NCI-H128 (cell line): Measurements from ENCODE around the gene ARID1A.
"Not testable (repeated sequence)": the region's sequence is repeated elsewhere in the genome, so short reads cannot be mapped to it uniquely, and the experiment has no call there.

Experiments
- DNase-seq: peaks from one replicate; lab custom pipeline; 2025; ENCODE audit not compliant: unreplicated experiment; lab: John Stamatoyannopoulos, UW

The ARID1A gene

DNA sequence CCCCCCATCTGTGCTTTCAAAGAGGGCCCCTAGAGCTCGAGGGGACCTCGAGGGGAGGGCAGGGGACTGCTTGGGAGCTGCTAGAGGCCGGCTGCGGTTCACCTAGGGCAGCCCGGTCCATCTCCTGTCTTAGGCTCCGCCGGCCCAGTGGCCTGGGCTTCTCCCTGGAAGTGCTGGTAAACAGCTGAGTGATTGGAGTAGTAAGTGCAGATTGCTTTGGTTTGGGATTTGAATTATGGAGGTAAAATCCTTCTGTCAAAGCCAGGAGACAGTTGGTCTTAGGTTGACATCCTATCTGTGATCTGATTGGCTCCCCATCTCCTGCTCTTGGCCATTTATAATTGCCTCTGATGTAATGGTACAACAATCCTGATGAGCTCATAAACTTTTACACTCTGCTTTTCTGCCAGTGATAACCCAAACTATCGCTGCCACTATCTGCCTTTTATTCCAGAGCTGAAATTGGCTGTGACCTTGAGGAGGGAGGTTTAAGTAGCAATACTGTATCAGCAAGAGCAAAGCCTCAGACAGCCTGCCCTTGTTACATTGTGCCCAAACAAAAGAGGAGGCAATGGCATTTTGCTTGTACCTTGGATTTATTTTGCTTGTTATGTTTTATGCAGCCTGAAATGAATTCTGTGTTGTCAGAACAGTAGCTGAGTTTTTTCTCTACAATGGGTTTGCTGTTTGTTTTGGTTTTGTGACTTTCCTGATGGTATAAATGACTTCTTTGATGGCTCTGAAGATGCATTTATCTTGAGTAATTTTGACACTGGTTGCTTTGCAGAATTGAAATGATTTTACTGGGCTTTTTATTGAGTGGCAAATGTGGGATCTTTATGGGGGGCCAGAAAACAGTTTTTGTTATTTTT lies 2.4 kb downstream of the ARID1A start:
- peak; percentile 52 for DNase-seq

DNA sequence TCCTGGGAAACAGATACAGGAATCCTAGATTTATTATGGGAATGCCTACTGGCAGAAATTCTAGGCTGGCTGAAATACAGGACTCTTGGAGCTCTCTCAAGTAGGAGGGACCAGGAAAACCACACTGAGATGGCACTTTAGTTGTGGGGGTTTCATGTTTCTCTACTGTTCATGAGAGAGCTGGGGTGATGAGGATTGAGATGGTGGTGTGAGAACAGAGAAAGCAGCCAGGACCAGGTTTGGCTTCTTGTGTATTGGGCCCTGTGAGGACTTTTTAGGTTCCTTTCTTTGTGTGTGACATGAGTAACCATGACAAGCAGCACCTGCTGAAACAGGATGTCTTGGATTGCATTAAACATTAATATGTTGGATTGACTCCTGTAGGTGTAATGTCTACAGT lies 4.9 kb downstream of the ARID1A start:
- no peak for DNase-seq

- DNase-seq: no peak
These were observed 5.6 kb downstream of the ARID1A start for GRCh38 chr1:26701266-26701994.

- no peak for DNase-seq
These were observed 6.3 kb downstream of the ARID1A start for GRCh38 chr1:26701995-26702679.

DNA sequence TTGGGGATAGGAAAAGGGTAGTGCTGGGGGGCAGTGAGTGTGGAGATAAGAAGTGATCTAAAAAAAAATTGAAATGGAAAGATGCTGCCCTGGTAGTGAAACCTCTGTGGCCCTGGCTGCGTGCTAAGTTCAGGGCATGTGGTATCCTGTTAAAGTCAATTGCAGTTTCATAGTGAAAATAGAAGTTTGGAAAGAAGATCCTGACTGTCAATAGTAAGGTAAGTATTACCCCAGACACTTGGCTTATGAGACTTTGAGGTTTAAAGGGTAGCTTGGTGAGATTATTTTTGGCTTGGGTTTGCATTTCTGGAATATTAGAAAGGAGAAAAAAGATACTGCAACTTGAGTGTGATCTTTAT lies 6.8 kb downstream of the ARID1A start:
- DNase-seq: no peak

- no peak for DNase-seq
These were observed 7.7 kb downstream of the ARID1A start for GRCh38 chr1:26703478-26703877.

DNA sequence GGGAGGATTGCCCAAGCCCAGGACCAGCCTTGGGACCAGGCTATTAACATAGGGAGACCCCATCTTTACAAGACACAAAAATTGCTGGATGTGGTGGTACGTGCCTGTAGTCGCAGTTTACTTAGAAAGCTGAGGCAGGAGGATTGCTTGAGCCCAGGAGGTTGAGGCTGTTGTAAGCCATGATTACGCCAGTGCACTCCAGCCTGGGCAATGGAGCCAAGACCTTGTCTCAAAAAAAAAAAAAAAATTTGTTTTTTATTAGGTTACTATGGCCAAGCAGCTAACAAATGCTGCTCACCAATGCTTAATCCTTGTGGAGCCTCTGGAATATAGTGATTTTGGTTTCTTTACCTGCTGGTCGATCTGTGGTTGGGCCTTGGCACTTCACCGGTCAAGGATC lies 8.8 kb downstream of the ARID1A start:
- no peak for DNase-seq

DNA sequence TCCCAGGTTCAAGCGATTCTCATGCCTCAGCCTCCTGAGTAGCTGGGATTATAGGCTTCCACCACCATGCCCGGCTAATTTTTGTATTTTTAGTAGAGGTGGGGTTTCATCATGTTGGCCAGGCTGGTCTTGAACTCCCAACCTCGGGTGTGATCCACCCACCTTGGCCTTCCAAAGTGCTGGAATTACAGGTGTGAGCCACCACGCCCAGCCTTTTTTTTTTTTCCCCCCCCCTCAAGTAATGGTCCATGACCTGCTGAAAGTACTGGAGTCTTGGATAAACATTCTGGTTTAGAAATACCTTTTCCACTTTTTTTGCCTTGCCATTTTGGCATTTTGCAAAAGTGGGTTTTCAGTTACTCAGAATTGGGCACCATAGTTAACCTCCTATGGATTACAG lies 9.4 kb downstream of the ARID1A start:
- not testable (repeated sequence) for DNase-seq

DNA sequence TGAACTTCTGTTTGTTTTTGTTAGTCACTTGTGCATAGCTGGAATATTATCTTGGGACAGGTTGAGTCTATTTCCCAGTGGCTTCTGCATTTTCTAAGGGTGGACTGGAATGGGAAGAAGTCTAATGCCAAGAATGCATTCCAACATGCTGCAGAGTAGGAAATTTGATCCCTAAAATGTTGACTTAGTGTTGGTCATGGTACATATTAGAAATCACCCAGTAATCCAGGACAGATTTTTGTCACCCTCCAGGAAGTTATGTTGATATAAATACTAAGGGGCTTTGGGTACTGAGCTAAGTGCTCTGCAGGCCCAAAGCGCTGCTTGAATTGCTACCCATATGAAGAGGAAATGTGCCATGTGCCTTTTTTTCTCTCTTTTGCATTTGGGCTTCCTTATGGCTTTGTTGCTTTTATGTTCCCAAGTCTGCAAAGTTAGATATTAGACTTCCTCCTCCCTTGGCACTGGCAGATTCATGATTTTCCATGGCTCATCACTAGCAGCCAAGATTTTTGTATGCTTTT lies 10.0 kb downstream of the ARID1A start:
- no peak for DNase-seq

GRCh38 chr1:26706315-26706714 lies 10.5 kb downstream of the ARID1A start:
- DNase-seq: no peak

DNA sequence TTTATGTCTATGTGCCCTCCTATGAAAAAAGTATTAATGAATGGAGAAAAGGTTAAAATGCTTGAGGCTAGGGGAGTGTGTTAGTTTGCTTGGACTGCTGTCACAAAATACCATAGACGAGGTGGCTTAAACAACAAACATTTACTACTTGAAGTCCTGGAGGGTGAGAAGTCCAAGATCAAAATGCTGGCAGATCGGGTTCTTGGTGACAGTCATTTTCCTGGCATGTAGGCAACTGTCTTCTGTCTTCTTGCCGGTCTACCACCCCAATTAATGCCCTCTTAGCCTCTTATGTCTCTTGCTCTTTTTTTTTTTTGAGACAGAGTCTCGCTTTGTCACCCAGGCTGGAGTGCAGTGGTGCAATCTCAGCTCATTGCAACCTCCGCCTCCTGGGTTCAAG lies 15.0 kb downstream of the ARID1A start:
- no peak for DNase-seq

DNA sequence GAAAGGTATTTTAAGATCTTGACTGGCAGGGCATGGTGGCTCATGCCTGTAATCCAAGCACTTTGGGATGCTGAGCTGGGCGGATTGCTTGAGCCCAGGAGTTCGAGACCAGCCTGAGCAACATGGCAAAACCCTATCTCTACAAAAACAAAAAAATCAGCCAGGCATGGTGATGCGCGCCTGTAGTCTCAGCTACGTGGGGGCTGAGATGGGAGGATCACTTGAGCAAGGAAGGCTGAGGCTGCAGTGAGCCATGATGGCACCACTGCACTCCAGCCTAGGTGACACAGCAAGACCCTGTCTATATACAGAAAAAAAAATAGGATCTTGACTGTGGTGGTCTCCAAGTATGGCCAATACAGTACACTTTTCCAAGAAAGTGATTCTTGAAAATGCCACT lies 16.0 kb downstream of the ARID1A start:
- no peak for DNase-seq

DNA sequence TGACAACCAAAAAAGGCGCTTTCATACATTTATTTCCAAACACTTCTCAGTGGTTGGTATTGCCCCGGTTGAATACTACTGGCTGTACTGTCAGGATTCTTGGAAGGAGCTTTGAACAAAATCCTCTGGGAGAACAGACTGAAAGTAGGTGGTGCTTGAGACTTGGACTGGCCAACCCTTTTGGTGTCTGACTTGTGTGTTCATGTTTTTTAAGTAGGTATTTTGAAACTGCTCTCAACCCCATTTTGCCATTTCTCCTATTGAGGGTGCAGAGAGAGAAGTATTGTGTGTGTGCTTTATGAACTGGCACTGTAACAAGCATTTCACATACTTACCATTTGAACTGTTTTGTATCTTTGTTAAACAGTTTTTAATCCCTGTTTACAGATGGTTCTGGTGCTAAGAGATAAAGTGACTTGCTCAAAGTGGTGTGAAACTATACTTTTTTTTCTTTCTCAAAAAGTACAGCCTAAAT lies 21.2 kb downstream of the ARID1A start:
- DNase-seq: no peak

- no peak for DNase-seq
These were observed 23.4 kb downstream of the ARID1A start for GRCh38 chr1:26719205-26719604.

- DNase-seq: no peak
These were observed 26.0 kb downstream of the ARID1A start for GRCh38 chr1:26721669-26722355.

DNA sequence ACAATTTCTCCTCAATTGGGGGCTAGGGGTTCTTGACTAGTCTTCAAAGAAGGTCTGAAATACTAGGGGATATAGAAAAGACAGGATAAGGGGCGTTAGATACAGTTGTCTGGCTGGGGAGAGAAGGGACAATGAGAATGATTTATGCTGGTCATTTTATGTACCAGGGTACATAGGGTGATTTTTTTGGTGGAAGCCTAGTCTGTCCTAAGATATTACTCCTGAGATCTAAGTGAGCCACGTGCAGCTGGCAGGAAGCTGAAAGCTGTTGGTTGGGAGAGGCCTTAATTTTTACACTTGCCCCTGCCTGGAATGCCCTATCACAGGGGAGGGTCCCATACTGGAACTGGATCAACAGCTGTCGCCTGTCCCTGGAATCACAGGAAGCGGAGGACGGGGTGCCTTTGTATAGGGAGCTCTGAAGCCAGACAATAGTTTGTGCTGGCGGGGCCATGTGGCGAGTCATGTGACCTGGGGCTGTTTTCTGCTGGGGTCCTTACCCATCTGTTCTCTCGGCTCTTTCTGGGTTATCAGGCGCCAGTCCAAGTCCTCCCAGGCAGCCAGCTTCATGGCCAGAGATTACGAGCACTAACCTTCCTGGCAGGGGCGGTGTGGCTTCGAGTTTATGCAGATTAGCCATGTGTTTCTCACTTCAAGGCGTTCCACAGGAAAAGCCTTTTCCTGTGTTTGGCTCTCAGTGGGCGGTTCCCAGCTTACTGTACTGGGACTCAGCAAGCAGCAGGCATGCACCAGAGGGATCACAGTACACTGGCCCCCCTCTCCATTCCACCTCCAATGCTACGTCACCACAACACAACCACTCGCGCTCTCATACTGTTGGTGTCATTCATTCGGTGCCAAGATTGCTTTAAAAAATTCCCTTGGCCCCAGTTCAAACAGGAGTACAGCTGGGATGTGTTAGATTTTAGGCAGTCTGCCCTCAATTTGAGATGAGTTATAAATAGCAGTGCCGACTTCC lies 27.5 kb downstream of the ARID1A start:
- DNase-seq: peak; percentile 67

- DNase-seq: no peak
These were observed 28.3 kb downstream of the ARID1A start for GRCh38 chr1:26724118-26724517.

GRCh38 chr1:26724926-26725325 lies 29.1 kb downstream of the ARID1A start:
- DNase-seq: no peak

DNA sequence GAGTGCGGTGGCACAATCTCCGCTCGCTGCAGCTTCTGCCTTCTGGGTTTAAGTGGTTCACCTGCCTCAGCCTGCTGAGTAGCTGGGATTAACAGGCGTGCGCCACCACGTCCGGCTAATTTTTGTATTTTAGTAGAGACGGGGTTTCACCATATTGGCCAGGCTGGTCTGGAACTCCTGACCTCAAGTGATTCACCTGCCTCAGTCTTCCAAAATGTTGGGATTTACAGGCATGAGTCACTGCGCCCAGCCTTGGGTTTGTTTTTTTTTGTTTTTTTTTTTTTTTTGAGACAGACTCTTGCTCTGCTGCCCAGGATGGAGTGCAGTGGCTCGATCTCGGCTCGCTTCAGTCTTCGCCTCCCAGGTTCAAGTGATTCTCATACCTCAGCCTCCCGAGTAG lies 30.1 kb downstream of the ARID1A start:
- not testable (repeated sequence) for DNase-seq

GRCh38 chr1:26726784-26727183 lies 31.0 kb downstream of the ARID1A start:
- DNase-seq: no peak
